Naive thymus-derived CD4-positive, alpha-beta T cell (primary cell): ENCODE measurements around the gene TAOK1. TPM values are rescaled to one million over a fixed set of nuclear protein-coding genes. Genes with fewer than 3 reads are reported as not detected.
A peak's percentile ranks its signal among the peaks of the same experiment; 100 is the strongest.

Source experiments
- ATAC-seq: fragments of 150-1000 bp; cut with Tn5 transposase; 2 replicates; pipeline ENCODE4 v1.10.0; 2021; ENCODE audit warnings: mild to moderate bottlenecking, moderate library complexity
- CTCF ChIA-PET: fragments of 350-600 bp; sonication (Branson Sonifier 250); formaldehyde crosslinking; loops from one replicate; lab custom pipeline; 2021; ENCODE audit warnings: antibody characterized with exemption; lab: Charles Lee
- POLR2A ChIA-PET: fragments of 350-600 bp; sonication (Branson Sonifier 250); formaldehyde crosslinking; loops from one replicate; lab custom pipeline; 2021; ENCODE audit warnings: antibody characterized with exemption, inconsistent platforms; lab: Charles Lee
- DNase-seq, 9 donors: peaks; one replicate each; pipeline versions ENCODE4 v3.0.0 to v3.0.0-alpha.2; 2020 to 2022; ENCODE audit warnings: mixed read lengths in 1 of 9
- H3K27ac ChIP-seq: one replicate; pipeline ENCODE4 v1.7.0; 2013; ENCODE audit warnings: mild to moderate bottlenecking, low read depth, low read length, moderate library complexity
- H3K27me3 ChIP-seq, 2 donors: one replicate each; pipeline ENCODE4 v1.7.0; 2013; ENCODE audit warnings: low read length in 2 of 2, mild to moderate bottlenecking in 2 of 2, moderate library complexity in 2 of 2; ENCODE audit not compliant: control insufficient read depth in 2 of 2, insufficient read depth in 2 of 2
- H3K36me3 ChIP-seq, 3 experiments: 1 replicate in 2 of 3; 2 replicates in 1 of 3; pipeline ENCODE4 v1.7.0; 2013; ENCODE audit warnings: low read length in 3 of 3, mild to moderate bottlenecking in 3 of 3, moderate library complexity in 1 of 3; ENCODE audit not compliant: insufficient read depth in 3 of 3, control insufficient read depth in 2 of 3
- H3K4me1 ChIP-seq, 2 donors: one replicate each; pipeline ENCODE4 v1.7.0; 2013; ENCODE audit warnings: low read length in 2 of 2, mild to moderate bottlenecking in 2 of 2, moderate library complexity in 1 of 2; ENCODE audit not compliant: control insufficient read depth in 2 of 2, insufficient read depth in 2 of 2
- H3K4me3 ChIP-seq: 2 replicates; pipeline ENCODE4 v1.7.0; 2013; ENCODE audit warnings: mild to moderate bottlenecking, low read length
- H3K9me3 ChIP-seq, 3 experiments: 1 replicate in 2 of 3; 2 replicates in 1 of 3; pipeline ENCODE4 v1.7.0; 2013; ENCODE audit warnings: low read length in 3 of 3; ENCODE audit not compliant: control insufficient read depth in 2 of 3
- H3K27ac Mint-ChIP-seq, 9 donors: one replicate each; pipeline ENCODE4 v1.8.0; 2020 to 2022; ENCODE audit warnings: mixed read lengths in 9 of 9, mild to moderate bottlenecking in 8 of 9, moderate library complexity in 5 of 9, inconsistent platforms in 2 of 9
- H3K27me3 Mint-ChIP-seq, 5 donors: one replicate each; pipeline ENCODE4 v1.8.0; 2021 to 2022; ENCODE audit warnings: mixed read lengths in 5 of 5, mild to moderate bottlenecking in 1 of 5
- H3K36me3 Mint-ChIP-seq, 5 donors: one replicate each; pipeline ENCODE4 v1.8.0; 2020 to 2022; ENCODE audit warnings: mixed read lengths in 5 of 5, mild to moderate bottlenecking in 3 of 5, inconsistent platforms in 1 of 5
- H3K4me1 Mint-ChIP-seq, 7 donors: one replicate each; pipeline ENCODE4 v1.8.0; 2020 to 2022; ENCODE audit warnings: mixed read lengths in 7 of 7, mild to moderate bottlenecking in 3 of 7, inconsistent platforms in 1 of 7
- H3K4me3 Mint-ChIP-seq, 10 donors: one replicate each; pipeline ENCODE4 v1.8.0; 2020 to 2022; ENCODE audit warnings: mild to moderate bottlenecking in 10 of 10, mixed read lengths in 10 of 10, moderate library complexity in 6 of 10, inconsistent platforms in 2 of 10
- H3K9me3 Mint-ChIP-seq, 11 donors: one replicate each; pipeline ENCODE4 v1.8.0; 2020 to 2022; ENCODE audit warnings: mixed read lengths in 11 of 11, mild to moderate bottlenecking in 4 of 11, inconsistent platforms in 1 of 11, moderate library complexity in 1 of 11
- intact Hi-C, 2 donors: fragments of 100-400 bp; cut with micrococcal nuclease; formaldehyde crosslinking; loops; one replicate each; pipeline ENCODE4 v1.15.1; 2023
- polyA plus RNA-seq, 2 donors: library from polyadenylated mRNA; unstranded; fragments of 300-500 nt; fragmentation: Illumina TruSeq; gene quantifications; one replicate each; pipeline ENCODE4 v1.2.3, GENCODE V29; 2021
- total RNA-seq, 6 experiments: library from RNA in 5 of 6; stranded (reverse) in 5 of 6; gene quantifications; 1 replicate in 5 of 6; 2 replicates in 1 of 6; pipeline ENCODE4 v1.2.3 and lab custom pipeline; 2021 to 2026

The TAOK1 gene
- total and polyA plus RNA-seq, 7 experiments from 2014 or later = 2.2 to 70.1 (median 63.9) TPM

DNA sequence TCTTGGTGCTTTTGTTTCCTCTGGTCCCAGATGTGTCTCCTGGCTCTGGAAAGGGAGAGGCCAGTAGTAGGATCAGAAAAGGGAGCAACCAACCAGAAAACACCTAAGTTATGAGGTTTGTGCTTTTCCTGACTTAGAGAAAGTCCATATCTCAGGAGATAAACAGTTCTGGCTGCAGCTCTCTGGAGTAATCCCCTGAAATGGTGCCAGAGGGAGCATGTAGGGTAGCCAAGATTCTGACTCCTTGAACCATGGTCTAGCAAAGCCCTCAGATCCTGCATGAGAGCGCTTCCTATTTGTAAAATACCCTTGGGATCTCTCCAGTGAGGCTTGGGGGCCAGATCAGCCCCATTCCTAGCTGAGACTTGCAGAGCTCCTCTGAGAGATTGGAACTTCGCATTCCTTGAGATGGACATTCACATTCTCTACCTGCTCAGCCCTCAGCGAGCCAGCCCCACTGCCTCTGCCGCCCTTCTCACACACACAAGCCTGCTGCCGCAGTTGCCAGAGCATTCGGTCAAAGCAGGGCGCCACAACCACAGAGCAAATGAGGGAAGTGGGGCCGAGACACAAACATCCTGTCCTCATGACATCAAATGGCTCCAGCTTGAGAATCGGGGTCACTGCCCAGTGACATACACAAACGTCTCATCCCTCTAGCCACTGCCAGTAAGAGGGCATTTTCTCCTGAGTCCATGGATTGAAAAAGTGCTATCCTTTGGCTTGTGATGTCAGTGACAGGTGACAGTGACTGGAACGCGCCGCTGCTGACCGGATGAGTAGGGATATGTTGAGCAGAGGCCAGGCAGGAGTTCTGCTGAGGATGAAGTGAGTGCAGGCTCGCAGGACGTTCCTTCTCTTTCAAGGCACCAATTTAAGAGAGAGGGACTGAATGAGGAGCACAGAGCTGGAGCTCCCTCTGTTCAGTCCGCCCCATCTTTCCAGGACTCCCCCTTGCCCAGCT is 171.7 kb downstream of the TAOK1 start:
- no peaks in the 10 kb centered on the region for H3K27me3 Mint-ChIP-seq
- Histone ChIP-seq H3K9me3 (no peaks in the 10 kb centered on the region), H3K4me1 (peaks cover 9 to 33% of the 10 kb centered on the region in 2 donors), H3K27ac (no peak overlapping the region), H3K36me3 (peaks cover 0 to 3% (median 0%) of the 10 kb centered on the region in 3 experiments), H3K4me3 (no peak overlapping the region), H3K27me3 (no peaks in the 10 kb centered on the region)
- CTCF ChIA-PET = interaction anchor here (0.8 kb wide), 1 partner anchor 30 kb away, joined by 3 read pairs; no protein-coding TSS in a partner anchor
- H3K4me3 Mint-ChIP-seq = peak overlapping the region in 1 of 10 donors; percentile 8
- no peaks in the 10 kb centered on the region for H3K9me3 Mint-ChIP-seq
- H3K27ac Mint-ChIP-seq = no peak overlapping the region
- H3K4me1 Mint-ChIP-seq = peaks cover 14 to 52% (median 22%) of the 10 kb centered on the region in 7 donors
- DNase-seq (no peak), ATAC-seq (peak; percentile 23)
- intact Hi-C loops = loop anchor here (10.0 kb wide), 1 partner anchor 417 kb away; no protein-coding TSS in a partner anchor
- POLR2A ChIA-PET = no interaction called here
- peaks cover 0 to 18% (median 0%) of the 10 kb centered on the region in 5 donors for H3K36me3 Mint-ChIP-seq

DNA sequence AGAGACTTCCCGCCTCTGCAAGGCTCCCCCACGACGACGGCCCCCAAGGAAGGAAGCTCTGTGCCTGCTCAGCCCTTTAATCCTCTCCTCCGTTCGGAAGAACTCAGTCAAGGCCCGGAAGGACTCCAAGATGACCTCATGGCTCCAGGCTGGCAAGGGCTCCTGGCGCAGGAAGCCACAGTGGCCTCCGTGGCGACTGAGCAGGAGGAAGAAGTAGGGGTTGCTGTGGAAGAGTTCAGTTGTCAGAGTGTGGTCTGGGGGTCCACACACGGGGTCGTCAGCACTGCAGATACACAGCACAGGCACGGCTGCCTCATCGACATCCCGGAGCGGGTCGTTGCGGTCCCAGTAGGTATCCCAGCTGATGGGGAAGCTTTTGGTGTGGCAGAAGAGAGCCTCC is 172.5 kb downstream of the TAOK1 start:
- no peaks in the 10 kb centered on the region for H3K9me3 ChIP-seq
- no peaks in the 10 kb centered on the region for H3K9me3 Mint-ChIP-seq
- no peak for DNase-seq
- peaks cover 14 to 44% (median 16%) of the 10 kb centered on the region in 7 donors for H3K4me1 Mint-ChIP-seq
- ChIA-PET CTCF (no interaction called here), POLR2A (no interaction called here)
- H3K27me3 Mint-ChIP-seq = no peaks in the 10 kb centered on the region
- no peaks in the 10 kb centered on the region for H3K27me3 ChIP-seq
- H3K27ac ChIP-seq = no peak overlapping the region
- peak overlapping the region in 4 of 10 donors; percentile 28 to 51 (median 32) for H3K4me3 Mint-ChIP-seq
- H3K4me1 ChIP-seq = peaks cover 9 to 26% of the 10 kb centered on the region in 2 donors
- peaks cover 0 to 18% (median 0%) of the 10 kb centered on the region in 5 donors for H3K36me3 Mint-ChIP-seq
- H3K36me3 ChIP-seq = peaks cover 0 to 3% (median 0%) of the 10 kb centered on the region in 3 experiments
- H3K27ac Mint-ChIP-seq = peak overlapping the region in 1 of 9 donors; percentile 20
- intact Hi-C loops = loop anchor here (10.0 kb wide), 1 partner anchor 418 kb away; no protein-coding TSS in a partner anchor
- no peak overlapping the region for H3K4me3 ChIP-seq
- no peak for ATAC-seq

DNA sequence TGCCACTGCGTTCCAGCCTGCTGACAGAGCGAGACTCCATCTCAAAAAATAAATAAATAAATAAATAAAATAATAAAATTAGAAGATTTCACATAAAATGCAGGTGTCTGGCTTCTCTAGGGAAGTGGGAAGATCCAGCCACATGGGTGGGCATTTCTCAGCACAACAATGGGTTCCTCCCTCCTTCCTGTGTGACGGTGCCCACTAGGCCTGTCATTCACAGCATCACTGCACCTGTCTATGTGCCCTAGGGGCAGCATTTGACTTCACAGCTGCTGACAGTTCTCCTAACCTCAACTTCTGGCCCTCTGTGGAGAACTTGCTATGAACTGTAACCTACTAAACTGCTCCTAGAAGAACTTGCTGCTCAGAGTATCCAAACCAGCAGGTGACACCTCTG is 173.7 kb downstream of the TAOK1 start:
- H3K36me3 ChIP-seq = peaks cover 0 to 7% (median 0%) of the 10 kb centered on the region in 3 experiments
- ChIA-PET POLR2A (no interaction called here), CTCF (interaction anchor here (0.6 to 0.7 kb wide), 2 partner anchors 8 to 1811 kb away, joined by 3 to 4 read pairs; no protein-coding TSS in a partner anchor)
- no peaks in the 10 kb centered on the region for H3K9me3 ChIP-seq
- H3K27ac ChIP-seq = no peak overlapping the region
- H3K4me1 ChIP-seq = peaks cover 9 to 23% of the 10 kb centered on the region in 2 donors
- H3K4me1 Mint-ChIP-seq = peaks cover 8 to 38% (median 16%) of the 10 kb centered on the region in 7 donors
- H3K4me3 Mint-ChIP-seq = peak overlapping the region in 1 of 10 donors; percentile 57
- DNase-seq = no peak
- H3K27me3 ChIP-seq = no peaks in the 10 kb centered on the region
- intact Hi-C loops = loop anchor here (10.0 kb wide), 1 partner anchor 419 kb away; no protein-coding TSS in a partner anchor
- no peak overlapping the region for H3K4me3 ChIP-seq
- peaks cover 0 to 3% (median 0%) of the 10 kb centered on the region in 11 donors for H3K9me3 Mint-ChIP-seq
- no peak for ATAC-seq
- H3K27me3 Mint-ChIP-seq = no peaks in the 10 kb centered on the region
- peaks cover 0 to 18% (median 0%) of the 10 kb centered on the region in 5 donors for H3K36me3 Mint-ChIP-seq
- peak overlapping the region in 1 of 9 donors; percentile 15 for H3K27ac Mint-ChIP-seq

DNA sequence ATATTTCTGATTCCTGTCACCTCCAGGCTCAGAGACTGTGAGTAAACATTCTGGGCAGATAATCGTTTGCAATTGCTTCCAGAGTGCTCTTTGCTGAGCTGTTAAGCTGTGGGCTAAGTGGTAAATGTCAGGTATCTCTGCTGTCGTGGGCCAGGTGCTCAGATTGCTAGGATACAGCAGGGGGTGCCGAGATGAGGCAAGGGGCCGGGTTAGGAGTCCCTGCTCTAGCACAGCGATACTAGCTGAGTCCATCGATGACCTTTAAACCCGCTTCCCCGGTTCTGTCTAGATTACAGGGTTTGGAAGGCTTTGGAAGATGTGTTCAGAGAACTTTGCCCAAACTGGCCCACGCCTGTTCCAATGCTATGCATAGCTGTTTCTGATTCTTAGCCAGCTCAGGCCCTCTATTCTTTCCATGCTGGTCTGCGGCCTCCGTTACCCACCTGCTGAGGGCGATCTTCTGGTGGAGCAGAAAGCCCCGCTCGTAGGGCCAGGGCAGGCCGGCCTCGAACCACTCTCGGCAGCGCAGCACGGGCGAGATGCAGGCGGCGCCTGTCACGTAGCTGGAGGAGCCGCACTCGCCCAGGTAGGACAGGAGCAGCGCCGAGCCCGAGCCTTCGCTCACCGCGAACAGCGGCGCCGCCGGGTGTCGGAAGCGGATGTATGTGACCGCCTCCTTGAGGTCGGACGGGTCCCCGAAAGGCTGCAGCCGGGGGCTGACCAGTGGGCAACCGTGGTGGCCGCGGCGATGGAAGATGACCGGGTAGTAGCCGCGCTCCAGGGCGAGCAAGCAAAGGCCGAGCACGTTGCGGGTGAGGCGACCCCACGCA is 175.7 kb downstream of the TAOK1 start:
- Histone ChIP-seq H3K36me3 (peaks cover 0 to 7% (median 0%) of the 10 kb centered on the region in 3 experiments), H3K4me1 (peaks cover 9 to 30% of the 10 kb centered on the region in 2 donors), H3K4me3 (peak overlapping the region; percentile 74), H3K9me3 (no peaks in the 10 kb centered on the region), H3K27me3 (no peaks in the 10 kb centered on the region), H3K27ac (peak overlapping the region; percentile 53)
- Mint-ChIP-seq H3K9me3 (peaks cover 0 to 3% (median 0%) of the 10 kb centered on the region in 11 donors), H3K4me3 (peak overlapping the region; percentile 86 to 99 (median 90)), H3K27me3 (no peaks in the 10 kb centered on the region), H3K27ac (peak overlapping the region; percentile 13 to 95 (median 81)), H3K36me3 (peaks cover 0 to 18% (median 0%) of the 10 kb centered on the region in 5 donors), H3K4me1 (peaks cover 14 to 45% (median 28%) of the 10 kb centered on the region in 7 donors)
- DNase-seq (peak in 6 of 9 donors; percentile 35 to 66 (median 42)), ATAC-seq (peak; percentile 14)
- POLR2A ChIA-PET = interaction anchor here (0.5 to 6.0 kb wide), 6 partner anchors 10 to 616 kb away, joined by 4 to 59 read pairs (median 4); partner anchors contain the start of gene SSH2
- intact Hi-C loops = loop anchor here (1.0 to 10.0 kb wide), 7 partner anchors 29 to 919 kb away; partner anchors contain the start of genes PHF12 (in 2 of the 2), BLTP2 (in 1 of the 2), NUFIP2 (in 1 of the 2) and SSH2 (in 1 of the 2)
- CTCF ChIA-PET = interaction anchor here (0.5 to 1.3 kb wide), 6 partner anchors 15 to 419 kb away, joined by 3 to 9 read pairs (median 3); no protein-coding TSS in a partner anchor

DNA sequence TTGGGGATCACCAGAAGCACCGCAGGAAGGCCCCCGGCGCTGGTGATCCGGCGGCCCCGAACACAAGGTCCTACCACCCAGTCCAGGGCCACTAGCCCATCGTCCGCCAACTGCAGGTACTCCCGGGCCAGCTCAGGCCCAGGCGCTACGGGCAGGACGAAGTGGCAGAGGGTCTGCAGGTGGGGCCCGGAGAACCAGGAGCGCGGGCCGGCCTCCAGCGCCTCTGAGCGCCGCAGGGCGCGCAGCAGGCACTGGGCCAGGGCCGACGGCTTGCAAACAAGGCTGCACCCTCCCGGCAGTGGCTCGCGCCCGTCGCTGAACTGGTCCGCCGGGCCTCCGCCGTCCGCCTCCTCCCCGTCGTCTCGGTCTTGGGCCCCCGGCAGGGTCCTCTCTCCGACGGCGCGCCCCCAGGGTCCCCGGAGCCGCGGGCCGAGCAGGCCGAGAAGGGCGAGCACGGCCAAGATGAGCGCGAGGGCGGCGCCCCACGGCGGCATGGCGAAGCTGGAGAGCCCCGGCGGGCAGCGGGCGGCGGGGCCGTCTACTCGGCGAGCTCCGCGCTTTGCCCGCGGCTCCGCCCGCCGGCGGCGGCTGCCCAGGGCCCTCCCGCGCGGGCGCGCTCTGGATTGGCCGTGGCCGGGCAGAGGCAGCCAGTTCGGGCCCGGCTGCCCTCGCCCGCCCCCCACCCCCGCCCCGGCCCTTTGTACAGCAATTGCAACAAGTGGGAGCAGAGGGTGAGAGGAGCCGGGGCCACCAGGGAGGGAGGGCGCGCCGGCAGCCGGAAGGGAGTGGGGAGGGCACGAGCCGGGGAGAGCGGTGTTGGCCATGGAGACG is 176.5 kb downstream of the TAOK1 start, which contains the start of gene ABHD15:
TSS of gene ABHD15 (minus strand) at position 565 of the 831 bp plus-strand sequence. CDS start at position 494, 71 bp downstream.
- H3K4me3 ChIP-seq = peak within 1 kb of the TSS; percentile 89
- no peaks in the 10 kb centered on the region for H3K27me3 Mint-ChIP-seq
- peaks cover 0 to 3% (median 0%) of the 10 kb centered on the region in 11 donors for H3K9me3 Mint-ChIP-seq

More for the DNA sequence above, 176.5 kb downstream of the TAOK1 start, which contains the start of gene ABHD15:
- Histone ChIP-seq H3K9me3 (no peaks in the 10 kb centered on the region), H3K27ac (peak within 1 kb of the TSS; percentile 78), H3K27me3 (no peaks in the 10 kb centered on the region), H3K36me3 (peaks cover 0 to 4% (median 0%) of the 10 kb centered on the region in 3 experiments), H3K4me1 (peaks cover 12 to 30% of the 10 kb centered on the region in 2 donors)
- H3K4me3 Mint-ChIP-seq = peak within 1 kb of the TSS; percentile 88 to 99 (median 96)
- CTCF ChIA-PET = interaction anchor here (0.8 to 1.3 kb wide), 4 partner anchors 25 to 418 kb away, joined by 3 to 9 read pairs (median 3); no protein-coding TSS in a partner anchor
- ATAC-seq = peak; percentile 37
- POLR2A ChIA-PET = interaction anchor here (0.5 to 6.0 kb wide), 7 partner anchors 11 to 551 kb away, joined by 3 to 59 read pairs (median 4); partner anchors contain the start of genes SSH2 and TAOK1
- peak in 8 of 9 donors; percentile 37 to 82 (median 54) for DNase-seq
- peaks cover 16 to 49% (median 36%) of the 10 kb centered on the region in 7 donors for H3K4me1 Mint-ChIP-seq
- intact Hi-C loops = loop anchor here (1.0 to 10.0 kb wide), 8 partner anchors 30 to 919 kb away; partner anchors contain the start of genes NUFIP2 (in 2 of the 2), PHF12 (in 2 of the 2), BLTP2 (in 1 of the 2) and SSH2 (in 1 of the 2)
- peaks cover 0 to 17% (median 0%) of the 10 kb centered on the region in 5 donors for H3K36me3 Mint-ChIP-seq
- H3K27ac Mint-ChIP-seq = peak within 1 kb of the TSS; percentile 13 to 97 (median 89)
